K562 (cell line): ENCODE measurements around the gene EDDM13. TPM values are rescaled to one million over a fixed set of nuclear protein-coding genes. Genes with fewer than 3 reads are reported as not detected.

Experiments used
- ATAC-seq: fragments of 200-7000 bp; cut with Tn5 transposase; 3 replicates; pipeline ENCODE4 v1.9.1; 2020; ENCODE audit warnings: moderate library complexity
- BruUV-seq: library from RNA; stranded (reverse); fragments of 400-500 nt; replicated peaks from 2 replicates; lab custom pipeline; 2021; lab: Mats Ljungman, UMichigan
- CTCF ChIA-PET: fragments of 300-600 bp; formaldehyde crosslinking; extraction: SDS; loops from one replicate; lab custom pipeline; 2021; ENCODE audit warnings: low intra/inter-chr PET ratio; lab: Yijun Ruan, JAX
- POLR2A ChIA-PET: fragments of 300-600, 350-650 bp; sonication (Branson Sonifier 250); formaldehyde crosslinking; extraction: SDS; loops from one replicate; lab custom pipeline; 2021; ENCODE audit warnings: antibody characterized with exemption, inconsistent platforms; lab: Yijun Ruan, JAX
- DNase-seq, 4 experiments: peaks; one replicate each; pipeline versions ENCODE4 v3.0.0 to v3.0.0-alpha.2; 2011 to 2018; ENCODE audit warnings: low spot score in 3 of 4, mixed read lengths in 3 of 4; ENCODE audit errors: extremely low read depth in 1 of 4
- FAIRE-seq: peaks from 2 replicates; lab custom pipeline; 2011; peaks lifted over from hg19 to GRCh38; lab: Jason Lieb, UNC
- H2AFZ ChIP-seq: 2 replicates; pipeline ENCODE4 v1.6.0; 2011; ENCODE audit warnings: low read depth, low read length, control low read depth, inconsistent platforms
- H3K27ac ChIP-seq: fragments of 200-600 bp; 3 replicates; pipeline ENCODE4 v1.8.0; 2011; ENCODE audit warnings: low read depth, mild to moderate bottlenecking, control low read depth, inconsistent platforms, low read length, moderate library complexity, mixed read lengths; ENCODE audit errors: extremely low read depth
- H3K27me3 ChIP-seq, 2 experiments: fragments of 300-600 bp in 1 of 2; 2 replicates in 1 of 2; 3 replicates in 1 of 2; pipeline versions ENCODE4 v1.6.0 to v1.8.0; 2011; ENCODE audit warnings: inconsistent platforms in 2 of 2, low read length in 2 of 2, mild to moderate bottlenecking in 1 of 2, mixed read lengths in 1 of 2, moderate library complexity in 1 of 2; ENCODE audit not compliant: control insufficient read depth in 2 of 2, insufficient read depth in 2 of 2
- H3K36me3 ChIP-seq: fragments of 300-600 bp; 3 replicates; pipeline ENCODE4 v1.8.0; 2011; ENCODE audit warnings: mild to moderate bottlenecking, low read length, inconsistent platforms; ENCODE audit not compliant: control insufficient read depth, insufficient read depth
- H3K4me1 ChIP-seq, 2 experiments: fragments of 200-600 bp in 1 of 2; replicated peaks in 1 of 2; 2 replicates in 1 of 2; 3 replicates in 1 of 2; pipeline versions ENCODE4 v1.5.1 to v1.8.0; 2011; ENCODE audit warnings: inconsistent platforms in 2 of 2, low read length in 2 of 2, mild to moderate bottlenecking in 1 of 2, mixed read lengths in 1 of 2, moderate library complexity in 1 of 2; ENCODE audit not compliant: control insufficient read depth in 2 of 2, insufficient read depth in 2 of 2
- H3K4me2 ChIP-seq: 2 replicates; pipeline ENCODE4 v1.6.1; 2011; ENCODE audit warnings: low read length, control low read depth, inconsistent platforms, mixed read lengths; ENCODE audit not compliant: insufficient read depth
- H3K4me3 ChIP-seq: fragments of 200-600 bp; sonication (generic), shearing (Covaris generic); 2 replicates; pipeline ENCODE4 v1.5.1; 2016; ENCODE audit warnings: control low read depth, inconsistent platforms
- H3K79me2 ChIP-seq: fragments of 200-600 bp; 3 replicates; pipeline ENCODE4 v1.8.0; 2011; ENCODE audit warnings: low read length, inconsistent platforms; ENCODE audit not compliant: control insufficient read depth, insufficient read depth
- H3K9ac ChIP-seq, 2 experiments: 2 replicates each; pipeline versions ENCODE4 v1.6.0 to v1.6.1; 2011; ENCODE audit warnings: low read depth in 2 of 2, low read length in 2 of 2, control low read depth in 1 of 2, inconsistent platforms in 1 of 2, mild to moderate bottlenecking in 1 of 2, mixed read lengths in 1 of 2; ENCODE audit not compliant: insufficient read depth in 1 of 2
- H3K9me1 ChIP-seq: one replicate; pipeline ENCODE4 v1.6.0; 2011; ENCODE audit warnings: inconsistent platforms, mild to moderate bottlenecking, low read length, moderate library complexity; ENCODE audit not compliant: control insufficient read depth, insufficient read depth
- H3K9me3 ChIP-seq: replicated peaks from 2 replicates; pipeline ENCODE4 v1.5.1; 2011; ENCODE audit warnings: low read depth, low read length, inconsistent platforms; ENCODE audit not compliant: control insufficient read depth, insufficient read depth
- H4K20me1 ChIP-seq: replicated peaks from 2 replicates; pipeline ENCODE4 v1.6.1; 2011; ENCODE audit warnings: low read length, inconsistent platforms, mixed read lengths; ENCODE audit not compliant: control insufficient read depth, insufficient read depth
- ARNT ChIP-seq, 2 experiments: fragments of 450-650 bp; IDR thresholded peaks; 2 replicates each; pipeline ENCODE4 v1.6.1; 2016; ENCODE audit warnings: mild to moderate bottlenecking in 1 of 2
- ETV5 ChIP-seq: sonication (generic); formaldehyde crosslinking; IDR thresholded peaks from 2 replicates; pipeline ENCODE4 v1.4.0; 2020; ENCODE audit warnings: low read depth, mild to moderate bottlenecking, missing genetic modification reagents
- PCBP2 ChIP-seq: fragments of 200-400 bp; formaldehyde crosslinking; IDR thresholded peaks from 2 replicates; pipeline ENCODE4 v1.6.1; 2018; ENCODE audit warnings: low read length, low read depth, mild to moderate bottlenecking, moderate library complexity; ENCODE audit not compliant: poor library complexity, severe bottlenecking
- TEAD4 ChIP-seq, 2 experiments: sonication (generic) in 1 of 2; formaldehyde crosslinking in 1 of 2; IDR thresholded peaks; 2 replicates each; pipeline versions ENCODE4 v1.6.1 to v1.8.0; 2012 to 2022; ENCODE audit warnings: borderline replicate concordance in 1 of 2, inconsistent platforms in 1 of 2, low read length in 1 of 2, mild to moderate bottlenecking in 1 of 2, missing genetic modification reagents in 1 of 2
- WGBS: fragments of 100-300 bp; shearing (Covaris generic); methylation state at CpG from one replicate; pipeline ENCODE4 v1.1.6; 2016; ENCODE audit warnings: low coverage, mixed read lengths; ENCODE audit not compliant: insufficient coverage; ENCODE audit errors: missing lambda C conversion rate; 5-methylcytosine and 5-hydroxymethylcytosine counted together
- in situ Hi-C: fragments of 300-500 bp; cut with MboI; formaldehyde crosslinking; loops from 4 replicates; pipeline ENCODE4 v1.15.0; 2018; ENCODE audit warnings: inconsistent platforms, mixed read lengths
- intact Hi-C: fragments of 100-400 bp; cut with micrococcal nuclease; formaldehyde crosslinking; loops from 2 replicates; pipeline ENCODE4 v1.14.2; 2022
- polyA plus RNA-seq, 8 experiments: library from polyadenylated mRNA; depleted of rRNA in 4 of 8; stranded (reverse) in 5 of 8; unstranded in 3 of 8; fragments of >200 nt; fragmentation: Nextera tagmentation in 2 of 8; fragmentation: Illumina TruSeq in 1 of 8; extraction: Ambion mirVana in 2 of 8; extraction: Trizol in 1 of 8; gene quantifications; 2 replicates each; pipeline versions ENCODE4 v1.2.1 to v1.2.3, GENCODE V29; 2011 to 2014; ENCODE audit warnings: inconsistent platforms in 1 of 8, missing spikeins in 1 of 8
- total RNA-seq, 7 experiments: library from RNA; depleted of rRNA in 6 of 7; stranded (reverse); fragments of >200 nt in 6 of 7; fragmentation: Illumina TruSeq in 2 of 7; extraction: Trizol in 2 of 7; gene quantifications; 2 replicates each; pipeline versions ENCODE4 v1.2.1 to v1.2.3, GENCODE V29; 2011 to 2021; ENCODE audit warnings: low replicate concordance in 1 of 7
- TF ChIP-seq, protein P1 (sequence below): fragments of 450-650 bp; IDR thresholded peaks from 2 replicates; pipeline ENCODE4 v1.6.1; 2016
- TF ChIP-seq, protein P2 (sequence below): fragments of 150-350 bp; IDR thresholded peaks from 2 replicates; pipeline ENCODE4 v1.6.1; 2014; ENCODE audit warnings: low read depth, mild to moderate bottlenecking, low read length, borderline replicate concordance
- TF ChIP-seq, protein P3 (sequence below): fragments of 250-450 bp; sonication (Bioruptor Pico); IDR thresholded peaks from 2 replicates; pipeline ENCODE4 v1.4.0; 2020; ENCODE audit warnings: mild to moderate bottlenecking, moderate library complexity
- TF ChIP-seq, protein P4 (sequence below): fragments of 450-650 bp; IDR thresholded peaks from 2 replicates; pipeline ENCODE4 v1.6.1; 2016; ENCODE audit warnings: mild to moderate bottlenecking

Gene EDDM13
- total and polyA plus RNA-seq, 9 of the 15 experiments (the other 6 are each of a cell fraction or from before 2014, with no cell fraction given), result 2.0 to 7.7 (median 4.1) TPM

DNA sequence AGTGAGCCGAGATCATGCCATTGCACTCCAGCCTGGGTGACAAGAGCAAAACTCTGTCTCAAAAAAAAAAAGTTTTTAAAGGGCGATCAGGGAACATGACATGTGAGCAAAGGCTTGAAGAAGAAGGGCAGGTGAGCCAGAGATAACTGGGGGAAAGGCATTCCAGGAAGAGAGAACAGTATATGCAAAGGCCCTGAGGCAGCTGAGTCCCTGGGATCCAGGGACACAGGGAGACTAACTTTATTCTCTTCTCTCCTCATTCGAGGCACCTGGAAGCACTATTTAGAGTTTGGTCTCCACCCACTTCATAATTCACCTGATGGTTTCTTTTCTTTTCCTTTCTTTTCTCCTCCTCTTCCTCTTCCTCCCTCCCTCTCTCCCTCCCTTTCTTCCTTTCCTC lies 24.5 kb downstream of the EDDM13 start:
- Histone ChIP-seq H4K20me1 (no peaks in the 10 kb centered on the region), H3K9me1 (no peaks in the 10 kb centered on the region), H3K36me3 (peaks cover 16% of the 10 kb centered on the region; the same call in 1 of the 3 replicates), H3K9me3 (no peaks in the 10 kb centered on the region), H3K4me3 (no peak overlapping the region), H2AFZ (no peak overlapping the region), H3K4me2 (no peak overlapping the region), H3K9ac (no peak overlapping the region), H3K27me3 (no peaks in the 10 kb centered on the region), H3K4me1 (peaks cover 0 to 8% of the 10 kb centered on the region in 2 experiments; a peak in 2 of 5 replicates), H3K79me2 (no peaks in the 10 kb centered on the region), H3K27ac (no peak overlapping the region)
- ChIA-PET POLR2A (interaction anchor here (0.6 kb wide), 1 partner anchor 60 kb away, joined by 3 read pairs; no protein-coding TSS in a partner anchor), CTCF (no interaction called here)
- ATAC-seq (no peak), FAIRE-seq (no peak), DNase-seq (no peak)
- 51% methylated on average over 3 of the region's 3 CpGs for WGBS
- in situ Hi-C loops (no loop called here), intact Hi-C loops (no loop called here)
- no TSS peak for BruUV-seq
- no peak for TF ChIP-seq ARNT (IDR thresholded peaks at IDR 0.05)
- TF ChIP-seq, protein P1, sequence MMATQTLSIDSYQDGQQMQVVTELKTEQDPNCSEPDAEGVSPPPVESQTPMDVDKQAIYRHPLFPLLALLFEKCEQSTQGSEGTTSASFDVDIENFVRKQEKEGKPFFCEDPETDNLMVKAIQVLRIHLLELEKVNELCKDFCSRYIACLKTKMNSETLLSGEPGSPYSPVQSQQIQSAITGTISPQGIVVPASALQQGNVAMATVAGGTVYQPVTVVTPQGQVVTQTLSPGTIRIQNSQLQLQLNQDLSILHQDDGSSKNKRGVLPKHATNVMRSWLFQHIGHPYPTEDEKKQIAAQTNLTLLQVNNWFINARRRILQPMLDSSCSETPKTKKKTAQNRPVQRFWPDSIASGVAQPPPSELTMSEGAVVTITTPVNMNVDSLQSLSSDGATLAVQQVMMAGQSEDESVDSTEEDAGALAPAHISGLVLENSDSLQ, result no peak
- no peak for TF ChIP-seq TEAD4 (IDR thresholded peaks at IDR 0.05; ENCODE audit: low read length)
- TF ChIP-seq TEAD4 (CRISPR knock-in tag; IDR thresholded peaks at IDR 0.05; ENCODE audit: borderline replicate concordance), result no peak
- TF ChIP-seq, protein P2, sequence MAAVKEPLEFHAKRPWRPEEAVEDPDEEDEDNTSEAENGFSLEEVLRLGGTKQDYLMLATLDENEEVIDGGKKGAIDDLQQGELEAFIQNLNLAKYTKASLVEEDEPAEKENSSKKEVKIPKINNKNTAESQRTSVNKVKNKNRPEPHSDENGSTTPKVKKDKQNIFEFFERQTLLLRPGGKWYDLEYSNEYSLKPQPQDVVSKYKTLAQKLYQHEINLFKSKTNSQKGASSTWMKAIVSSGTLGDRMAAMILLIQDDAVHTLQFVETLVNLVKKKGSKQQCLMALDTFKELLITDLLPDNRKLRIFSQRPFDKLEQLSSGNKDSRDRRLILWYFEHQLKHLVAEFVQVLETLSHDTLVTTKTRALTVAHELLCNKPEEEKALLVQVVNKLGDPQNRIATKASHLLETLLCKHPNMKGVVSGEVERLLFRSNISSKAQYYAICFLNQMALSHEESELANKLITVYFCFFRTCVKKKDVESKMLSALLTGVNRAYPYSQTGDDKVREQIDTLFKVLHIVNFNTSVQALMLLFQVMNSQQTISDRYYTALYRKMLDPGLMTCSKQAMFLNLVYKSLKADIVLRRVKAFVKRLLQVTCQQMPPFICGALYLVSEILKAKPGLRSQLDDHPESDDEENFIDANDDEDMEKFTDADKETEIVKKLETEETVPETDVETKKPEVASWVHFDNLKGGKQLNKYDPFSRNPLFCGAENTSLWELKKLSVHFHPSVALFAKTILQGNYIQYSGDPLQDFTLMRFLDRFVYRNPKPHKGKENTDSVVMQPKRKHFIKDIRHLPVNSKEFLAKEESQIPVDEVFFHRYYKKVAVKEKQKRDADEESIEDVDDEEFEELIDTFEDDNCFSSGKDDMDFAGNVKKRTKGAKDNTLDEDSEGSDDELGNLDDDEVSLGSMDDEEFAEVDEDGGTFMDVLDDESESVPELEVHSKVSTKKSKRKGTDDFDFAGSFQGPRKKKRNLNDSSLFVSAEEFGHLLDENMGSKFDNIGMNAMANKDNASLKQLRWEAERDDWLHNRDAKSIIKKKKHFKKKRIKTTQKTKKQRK, result no peak
- TF ChIP-seq, protein P3, sequence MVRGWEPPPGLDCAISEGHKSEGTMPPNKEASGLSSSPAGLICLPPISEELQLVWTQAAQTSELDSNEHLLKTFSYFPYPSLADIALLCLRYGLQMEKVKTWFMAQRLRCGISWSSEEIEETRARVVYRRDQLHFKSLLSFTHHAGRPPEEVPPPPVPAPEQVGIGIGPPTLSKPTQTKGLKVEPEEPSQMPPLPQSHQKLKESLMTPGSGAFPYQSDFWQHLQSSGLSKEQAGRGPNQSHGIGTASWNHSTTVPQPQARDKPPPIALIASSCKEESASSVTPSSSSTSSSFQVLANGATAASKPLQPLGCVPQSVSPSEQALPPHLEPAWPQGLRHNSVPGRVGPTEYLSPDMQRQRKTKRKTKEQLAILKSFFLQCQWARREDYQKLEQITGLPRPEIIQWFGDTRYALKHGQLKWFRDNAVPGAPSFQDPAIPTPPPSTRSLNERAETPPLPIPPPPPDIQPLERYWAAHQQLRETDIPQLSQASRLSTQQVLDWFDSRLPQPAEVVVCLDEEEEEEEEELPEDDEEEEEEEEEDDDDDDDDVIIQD (CRISPR knock-in tag), result no peak
- no peak for TF ChIP-seq ETV5 (CRISPR knock-in tag)
- peak; percentile 43 for TF ChIP-seq PCBP2
- TF ChIP-seq, protein P4, sequence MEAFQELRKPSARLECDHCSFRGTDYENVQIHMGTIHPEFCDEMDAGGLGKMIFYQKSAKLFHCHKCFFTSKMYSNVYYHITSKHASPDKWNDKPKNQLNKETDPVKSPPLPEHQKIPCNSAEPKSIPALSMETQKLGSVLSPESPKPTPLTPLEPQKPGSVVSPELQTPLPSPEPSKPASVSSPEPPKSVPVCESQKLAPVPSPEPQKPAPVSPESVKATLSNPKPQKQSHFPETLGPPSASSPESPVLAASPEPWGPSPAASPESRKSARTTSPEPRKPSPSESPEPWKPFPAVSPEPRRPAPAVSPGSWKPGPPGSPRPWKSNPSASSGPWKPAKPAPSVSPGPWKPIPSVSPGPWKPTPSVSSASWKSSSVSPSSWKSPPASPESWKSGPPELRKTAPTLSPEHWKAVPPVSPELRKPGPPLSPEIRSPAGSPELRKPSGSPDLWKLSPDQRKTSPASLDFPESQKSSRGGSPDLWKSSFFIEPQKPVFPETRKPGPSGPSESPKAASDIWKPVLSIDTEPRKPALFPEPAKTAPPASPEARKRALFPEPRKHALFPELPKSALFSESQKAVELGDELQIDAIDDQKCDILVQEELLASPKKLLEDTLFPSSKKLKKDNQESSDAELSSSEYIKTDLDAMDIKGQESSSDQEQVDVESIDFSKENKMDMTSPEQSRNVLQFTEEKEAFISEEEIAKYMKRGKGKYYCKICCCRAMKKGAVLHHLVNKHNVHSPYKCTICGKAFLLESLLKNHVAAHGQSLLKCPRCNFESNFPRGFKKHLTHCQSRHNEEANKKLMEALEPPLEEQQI, result no peak
